Kidney glomerular epithelial cell (primary cell): ENCODE measurements around the gene EFCAB7.

ENCODE experiments used
- DNase-seq: peaks from one replicate; lab custom pipeline; 2025; lab: John Stamatoyannopoulos, UW

EFCAB7 gene

DNA sequence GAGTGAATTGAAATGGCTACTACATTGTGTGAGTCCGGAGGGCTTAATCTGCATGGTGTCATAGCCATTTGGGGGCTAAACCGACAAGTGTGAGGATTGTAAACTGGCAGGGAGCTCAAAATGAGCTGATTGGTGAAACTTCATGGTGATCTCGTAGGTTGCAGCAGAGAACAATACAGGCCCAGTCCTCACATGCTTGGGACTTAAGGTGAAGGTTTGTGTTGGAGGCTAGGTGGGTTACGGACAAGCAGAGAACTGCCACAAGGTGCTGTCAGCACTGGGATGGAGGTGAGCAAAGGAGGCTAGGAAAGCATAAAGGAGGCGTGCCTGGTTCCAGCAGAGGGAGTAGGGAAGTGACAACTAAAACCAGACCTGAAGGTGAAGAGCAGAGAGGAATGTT is 79.3 kb downstream of the EFCAB7 start:
- DNase-seq: no peak

DNA sequence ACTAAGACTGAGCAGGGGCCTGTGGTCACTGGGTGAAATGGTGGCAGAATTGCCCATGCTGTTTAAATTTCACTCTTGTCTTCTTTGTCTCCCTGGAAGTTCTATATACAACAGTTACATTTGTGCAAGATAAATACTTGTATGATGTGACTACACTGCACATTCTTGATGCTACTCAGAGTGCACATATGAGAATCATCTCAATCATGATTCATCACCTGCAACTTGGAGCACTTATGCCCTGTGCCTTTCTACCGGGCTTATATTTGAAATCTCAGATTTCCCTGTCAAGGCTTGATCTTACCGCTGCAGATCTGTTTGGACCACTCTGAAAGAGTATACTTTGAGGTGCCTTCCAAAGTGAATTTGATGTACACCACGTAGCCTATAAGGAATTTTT is 80.5 kb downstream of the EFCAB7 start:
- DNase-seq: no peak

DNA sequence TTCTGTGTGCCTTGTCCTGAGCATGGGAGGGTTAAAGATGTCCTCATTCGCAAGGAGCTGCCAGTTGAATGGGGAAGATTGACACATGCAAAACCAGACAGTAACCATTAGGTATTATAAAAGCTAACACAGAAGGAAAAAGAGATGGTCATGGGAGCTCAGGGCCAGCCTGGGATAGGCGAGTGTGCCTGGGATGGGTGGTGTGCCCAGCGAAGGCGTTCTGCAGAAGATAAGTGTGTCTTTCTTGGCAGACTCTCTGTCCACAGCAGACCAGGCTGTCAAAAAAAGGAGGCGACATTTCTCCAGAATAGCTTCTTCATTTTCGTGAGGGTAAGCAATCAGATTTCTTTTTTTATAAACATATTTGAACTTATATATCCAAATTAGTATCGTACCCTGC is 84.0 kb downstream of the EFCAB7 start:
- DNase-seq: no peak

DNA sequence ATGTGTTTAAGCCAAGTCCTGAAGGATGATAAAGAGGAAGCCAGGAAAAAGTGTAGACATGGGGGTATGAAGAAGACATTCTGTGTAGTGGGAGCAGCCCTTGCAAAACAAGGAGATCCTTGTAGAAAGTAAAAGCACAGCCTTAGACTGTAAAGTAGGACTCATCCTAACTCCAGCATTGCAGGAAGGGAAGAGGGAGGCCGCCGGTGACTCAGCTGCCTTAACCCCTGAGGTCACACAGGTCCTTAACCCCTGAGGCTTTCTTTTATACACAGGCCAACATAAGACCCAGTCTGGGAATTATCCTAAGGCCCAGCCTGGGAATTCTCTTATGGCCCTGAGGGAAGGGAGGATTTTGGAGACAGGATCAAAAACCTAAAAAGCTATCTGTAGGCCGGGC is 87.9 kb downstream of the EFCAB7 start:
- no peak for DNase-seq

DNA sequence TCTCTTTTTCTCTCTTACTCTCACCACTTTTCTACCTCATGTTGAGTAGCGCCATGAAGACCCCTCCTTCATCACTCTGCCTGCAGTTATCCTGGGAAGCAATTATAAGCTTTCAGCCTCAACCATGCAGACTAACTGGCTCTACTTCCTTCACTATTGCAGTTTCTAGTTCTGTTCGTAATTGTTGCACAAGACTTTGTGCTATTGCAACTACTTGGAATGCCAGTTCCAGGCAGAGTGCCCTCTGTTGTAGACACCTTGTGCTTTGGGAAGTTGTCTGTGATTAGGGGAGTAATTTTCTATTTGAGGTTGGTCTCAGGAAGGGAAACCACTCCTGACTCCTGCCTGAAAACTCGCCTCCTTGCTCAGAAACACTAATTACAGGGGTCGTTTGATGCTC is 89.2 kb downstream of the EFCAB7 start:
- DNase-seq: no peak

DNA sequence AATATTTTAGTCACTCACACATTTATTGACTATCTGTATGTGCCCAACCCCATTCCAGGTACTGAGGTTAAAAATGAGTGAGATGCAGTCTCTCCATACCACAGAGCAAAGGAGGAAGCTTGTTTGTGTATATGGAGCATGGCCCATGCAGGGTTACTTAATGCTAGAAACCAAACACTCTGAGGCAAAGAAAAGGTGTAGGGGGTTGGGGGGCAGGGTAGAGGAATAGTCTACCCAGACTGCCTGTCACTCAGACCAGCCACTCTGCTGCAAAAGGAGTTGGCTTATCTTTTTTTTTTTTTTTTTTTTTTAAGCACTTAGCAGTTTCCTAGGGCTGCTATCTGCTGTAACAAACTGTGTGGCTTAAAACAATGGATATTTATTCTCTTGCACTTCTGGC is 89.6 kb downstream of the EFCAB7 start:
- DNase-seq: no peak

DNA sequence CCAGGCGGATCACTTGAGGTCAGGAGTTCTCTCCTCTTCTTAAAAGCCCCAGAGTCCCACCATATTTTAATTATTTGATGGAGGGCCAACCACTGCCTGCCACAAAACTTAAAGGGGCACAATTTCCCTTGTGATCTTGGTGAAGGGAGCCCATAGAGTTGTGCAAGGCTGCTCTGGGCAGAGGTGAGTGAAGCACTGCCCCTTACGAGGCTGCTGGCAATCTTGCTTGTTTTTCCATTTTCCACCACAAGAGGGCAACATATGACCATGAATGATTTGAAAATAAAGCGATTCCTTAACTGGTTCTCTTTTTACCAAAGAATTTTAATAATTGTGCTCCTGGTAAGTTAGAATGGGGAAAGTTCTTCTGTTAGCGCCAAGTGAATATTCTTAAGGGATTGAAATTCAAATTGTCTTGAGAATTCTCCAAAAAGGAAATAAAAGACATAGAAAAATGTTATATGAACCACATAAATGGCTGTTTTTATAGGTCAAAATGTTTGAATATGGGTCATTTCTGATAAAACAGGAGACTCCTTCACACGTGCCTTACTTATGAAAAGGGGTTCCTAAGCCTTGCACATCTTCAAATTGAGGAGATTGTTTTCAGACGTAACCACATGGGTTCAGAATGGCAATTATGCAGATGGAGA is 92.6 kb downstream of the EFCAB7 start:
- DNase-seq: peak; percentile 85

DNA sequence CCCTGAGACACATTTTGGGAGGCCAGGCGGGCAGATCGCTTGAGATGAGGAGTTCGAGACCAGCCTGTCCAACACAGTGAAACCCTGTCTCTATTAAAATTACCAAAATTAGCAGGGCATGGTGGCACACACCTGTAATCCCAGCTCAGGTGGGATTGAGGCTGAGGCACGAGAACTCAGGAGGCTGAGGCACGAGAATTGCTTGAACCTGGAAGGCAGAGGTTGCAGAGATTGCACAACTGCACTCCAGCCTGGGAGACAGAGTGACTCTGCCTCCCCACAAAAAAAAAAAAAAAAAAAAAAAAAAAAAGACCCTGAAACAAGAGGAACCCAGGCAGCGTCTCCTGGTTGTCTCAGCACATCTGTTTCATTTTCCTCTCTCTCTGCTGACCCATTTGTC is 94.1 kb downstream of the EFCAB7 start:
- DNase-seq: no peak

DNA sequence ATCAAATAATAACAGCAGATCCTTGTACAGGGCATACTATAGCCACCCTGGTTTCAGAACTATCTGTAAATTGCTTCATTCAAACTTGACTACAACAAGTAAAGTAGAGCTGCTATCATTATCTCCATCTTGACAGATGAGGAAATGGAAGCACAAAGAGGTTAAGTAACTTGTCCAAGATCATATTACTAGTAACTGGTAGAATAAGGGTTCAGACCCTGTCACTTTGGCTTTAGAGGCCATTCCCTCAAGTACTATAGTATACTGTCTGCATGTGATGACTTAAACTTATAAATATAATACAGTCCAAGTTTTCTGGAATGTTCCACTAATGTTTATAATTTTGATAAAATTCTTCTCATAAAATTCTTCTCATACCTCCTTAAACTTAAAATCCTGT is 94.7 kb downstream of the EFCAB7 start:
- DNase-seq: no peak

DNA sequence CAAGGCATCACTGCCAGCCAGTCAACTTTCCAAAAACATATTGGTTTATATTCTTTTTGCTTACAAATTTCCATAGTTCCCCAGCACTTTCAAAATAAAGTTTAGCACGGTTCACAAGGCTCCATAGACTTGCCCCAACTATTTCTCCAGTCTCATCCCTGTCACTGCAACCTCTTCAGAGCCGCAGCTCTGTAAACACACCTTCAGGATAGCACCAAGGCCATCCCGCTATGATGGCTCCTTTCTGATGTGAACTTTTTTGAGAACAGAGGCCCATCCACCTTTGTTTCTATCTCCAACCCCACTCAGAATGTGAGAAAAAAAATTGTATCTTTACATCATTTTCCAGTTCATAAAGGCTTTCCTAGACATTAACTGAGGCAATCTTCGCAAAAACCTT is 96.2 kb downstream of the EFCAB7 start:
- no peak for DNase-seq

DNA sequence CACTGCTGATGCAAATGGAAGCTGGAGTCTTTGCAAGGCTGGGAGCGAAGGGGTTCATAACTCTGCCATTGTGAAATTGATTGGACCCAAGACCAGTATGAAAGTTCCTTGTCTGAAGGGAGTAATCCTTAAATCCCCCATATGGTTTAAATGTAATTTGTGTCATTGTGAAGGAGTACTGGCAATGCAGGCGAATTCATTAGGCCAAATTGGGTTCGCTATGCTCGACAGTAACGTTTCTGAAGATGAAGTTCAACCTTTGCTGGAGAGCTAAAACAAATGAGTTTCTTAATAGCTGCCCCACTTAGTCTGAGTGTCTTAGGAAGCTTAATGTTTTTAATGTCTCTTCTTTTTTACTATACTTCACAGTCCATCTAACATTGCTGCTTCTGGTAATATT is 97.3 kb downstream of the EFCAB7 start:
- no peak for DNase-seq

DNA sequence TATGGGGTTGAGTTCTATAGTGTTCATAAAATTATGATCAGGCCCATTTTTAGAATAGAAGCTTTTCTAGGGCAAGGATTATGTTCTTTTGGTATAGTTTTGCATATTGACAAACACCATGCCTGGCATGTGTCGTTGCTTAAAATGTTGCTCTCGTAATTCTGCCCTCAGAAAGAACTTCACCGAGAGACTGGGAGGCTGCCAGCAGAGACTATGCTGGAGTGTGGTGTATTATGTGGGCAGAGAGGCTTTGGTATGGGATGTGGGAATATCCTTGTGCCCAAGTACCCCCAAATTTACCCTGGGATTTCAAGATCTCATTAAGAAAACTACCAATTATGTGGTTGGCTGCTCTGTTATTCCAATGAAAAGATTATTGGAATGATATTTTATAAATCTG is 97.8 kb downstream of the EFCAB7 start:
- DNase-seq: no peak

DNA sequence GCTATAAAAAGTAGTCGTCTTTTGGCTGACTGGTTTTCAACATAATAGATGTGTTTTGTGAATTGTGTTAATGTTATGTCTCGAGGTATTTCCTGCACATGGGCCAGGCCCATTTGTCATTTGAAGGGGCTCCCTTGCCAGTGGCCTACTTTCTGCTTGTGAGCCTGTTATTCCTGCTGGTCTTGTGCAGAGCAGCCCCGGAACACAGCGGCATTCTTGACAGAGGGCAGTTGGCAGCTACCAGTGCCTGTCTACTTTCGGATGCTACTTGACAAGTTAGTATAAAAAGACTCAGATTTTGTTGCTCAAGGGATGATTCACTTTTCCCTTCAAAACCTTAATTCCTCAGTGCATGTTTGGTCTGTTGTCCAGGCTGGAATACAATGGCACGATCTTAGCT is 98.4 kb downstream of the EFCAB7 start:
- DNase-seq: no peak
